KMS-11 (cell line): ENCODE data around the gene RUNX1.

ENCODE experiments used
- H2AFZ ChIP-seq: fragments of 200-600 bp; sonication (generic); 2 replicates; pipeline ENCODE4 v1.6.1; 2016; ENCODE audit warnings: antibody characterized with exemption, mixed run types, low read depth
- H3K27ac ChIP-seq: fragments of 200-600 bp; sonication (generic); 2 replicates; pipeline ENCODE4 v1.6.1; 2016; ENCODE audit warnings: mild to moderate bottlenecking, mixed run types
- H3K27me3 ChIP-seq: fragments of 200-600 bp; sonication (generic); 2 replicates; pipeline ENCODE4 v1.6.1; 2017; ENCODE audit warnings: mild to moderate bottlenecking, low read depth, mixed run types, moderate library complexity; ENCODE audit not compliant: insufficient read depth
- H3K36me3 ChIP-seq: fragments of 200-600 bp; sonication (generic); 2 replicates; pipeline ENCODE4 v1.6.1; 2017; ENCODE audit warnings: mild to moderate bottlenecking, mixed run types; ENCODE audit not compliant: insufficient read depth
- H3K4me1 ChIP-seq: fragments of 200-600 bp; sonication (generic); 2 replicates; pipeline ENCODE4 v1.6.1; 2016; ENCODE audit warnings: mild to moderate bottlenecking, low read depth, mixed run types; ENCODE audit not compliant: poor library complexity, severe bottlenecking
- H3K4me2 ChIP-seq: fragments of 200-600 bp; sonication (generic); 2 replicates; pipeline ENCODE4 v1.7.0; 2016; ENCODE audit warnings: mild to moderate bottlenecking, mixed run types
- H3K4me3 ChIP-seq: fragments of 200-600 bp; sonication (generic); IDR thresholded peaks from 2 replicates; pipeline ENCODE4 v1.6.1; 2017; ENCODE audit warnings: low read depth, low read length, mixed read lengths; ENCODE audit not compliant: insufficient read depth
- H3K79me2 ChIP-seq: fragments of 200-600 bp; sonication (generic); 2 replicates; pipeline ENCODE4 v1.6.1; 2016; ENCODE audit warnings: low read depth, mixed run types; ENCODE audit not compliant: insufficient read depth
- H3K9ac ChIP-seq: fragments of 200-600 bp; sonication (generic); 2 replicates; pipeline ENCODE4 v1.6.1; 2016; ENCODE audit warnings: mild to moderate bottlenecking, mixed run types
- H4K20me1 ChIP-seq: fragments of 200-600 bp; sonication (generic); 2 replicates; pipeline ENCODE4 v1.6.1; 2016; ENCODE audit warnings: mild to moderate bottlenecking, mixed run types; ENCODE audit not compliant: insufficient read depth
- CTCF ChIP-seq: fragments of 200-600 bp; sonication (generic); conservative IDR thresholded peaks from 2 replicates; pipeline ENCODE4 v1.6.1; 2017; ENCODE audit warnings: low read depth, mild to moderate bottlenecking, antibody characterized with exemption, low read length, moderate library complexity, mixed read lengths

The RUNX1 gene

GRCh38 chr21:34822942-34823341 lies 226.2 kb downstream of the RUNX1 start:
- H3K9ac ChIP-seq = no peak overlapping the region
- H3K79me2 ChIP-seq = no peaks in the 10 kb centered on the region
- no peak overlapping the region for H3K4me3 ChIP-seq
- H4K20me1 ChIP-seq = no peaks in the 10 kb centered on the region
- H3K36me3 ChIP-seq = no peaks in the 10 kb centered on the region
- TF ChIP-seq CTCF = no peak
- H2AFZ ChIP-seq = no peak overlapping the region
- no peak overlapping the region for H3K27ac ChIP-seq
- H3K4me1 ChIP-seq = no peaks in the 10 kb centered on the region
- no peak overlapping the region for H3K4me2 ChIP-seq
- no peaks in the 10 kb centered on the region for H3K27me3 ChIP-seq

- no peaks in the 10 kb centered on the region for H3K36me3 ChIP-seq
- H3K4me3 ChIP-seq = no peak overlapping the region
- no peak overlapping the region for H2AFZ ChIP-seq
- no peak overlapping the region for H3K27ac ChIP-seq
- no peaks in the 10 kb centered on the region for H3K27me3 ChIP-seq
- no peak overlapping the region for H3K9ac ChIP-seq
- H3K4me2 ChIP-seq = no peak overlapping the region
- H3K4me1 ChIP-seq = no peaks in the 10 kb centered on the region
- no peak for TF ChIP-seq CTCF
- H4K20me1 ChIP-seq = no peaks in the 10 kb centered on the region
- no peaks in the 10 kb centered on the region for H3K79me2 ChIP-seq
These were observed 226.9 kb downstream of the RUNX1 start for GRCh38 chr21:34822168-34822567.

GRCh38 chr21:34821717-34822116 lies 227.4 kb downstream of the RUNX1 start:
- no peak for TF ChIP-seq CTCF
- no peak overlapping the region for H3K4me2 ChIP-seq
- H3K27ac ChIP-seq = no peak overlapping the region
- no peaks in the 10 kb centered on the region for H3K27me3 ChIP-seq
- no peak overlapping the region for H3K4me3 ChIP-seq
- H3K79me2 ChIP-seq = no peaks in the 10 kb centered on the region
- no peaks in the 10 kb centered on the region for H4K20me1 ChIP-seq
- H3K9ac ChIP-seq = no peak overlapping the region
- no peaks in the 10 kb centered on the region for H3K36me3 ChIP-seq
- H3K4me1 ChIP-seq = no peaks in the 10 kb centered on the region
- no peak overlapping the region for H2AFZ ChIP-seq

- H3K27ac ChIP-seq = no peak overlapping the region
- H3K4me1 ChIP-seq = no peaks in the 10 kb centered on the region
- H3K9ac ChIP-seq = no peak overlapping the region
- TF ChIP-seq CTCF = no peak
- no peak overlapping the region for H2AFZ ChIP-seq
- H4K20me1 ChIP-seq = no peaks in the 10 kb centered on the region
- no peak overlapping the region for H3K4me3 ChIP-seq
- no peak overlapping the region for H3K4me2 ChIP-seq
- H3K79me2 ChIP-seq = no peaks in the 10 kb centered on the region
- H3K27me3 ChIP-seq = no peaks in the 10 kb centered on the region
- no peaks in the 10 kb centered on the region for H3K36me3 ChIP-seq
These were observed 229.1 kb downstream of the RUNX1 start for GRCh38 chr21:34820051-34820450.
